ENCODE results near the gene MEF2D.

GRCh38 chr1:156508955-156509234 is 8.3 kb upstream of the MEF2D start:
- TF ChIP-seq CTCF (IDR thresholded peaks at IDR 0.05; ENCODE audit: insufficient read depth, low read length) (no peak), SPI1 (IDR thresholded peaks at IDR 0.05; ENCODE audit: borderline replicate concordance, low read depth) (no peak)

Data from HL-60 (cell line).